CD4-positive, alpha-beta T cell treated with Interleukin-15 for 1 hour (primary cell): ENCODE measurements around the gene TMEM161A.
"Not testable (repeated sequence)": the region's sequence is repeated elsewhere in the genome, so short reads cannot be mapped to it uniquely, and the experiment has no call there.

Experiments
- DNase-seq: peaks from one replicate; pipeline ENCODE4 v3.0.0-alpha.2; 2020

The TMEM161A gene

DNA sequence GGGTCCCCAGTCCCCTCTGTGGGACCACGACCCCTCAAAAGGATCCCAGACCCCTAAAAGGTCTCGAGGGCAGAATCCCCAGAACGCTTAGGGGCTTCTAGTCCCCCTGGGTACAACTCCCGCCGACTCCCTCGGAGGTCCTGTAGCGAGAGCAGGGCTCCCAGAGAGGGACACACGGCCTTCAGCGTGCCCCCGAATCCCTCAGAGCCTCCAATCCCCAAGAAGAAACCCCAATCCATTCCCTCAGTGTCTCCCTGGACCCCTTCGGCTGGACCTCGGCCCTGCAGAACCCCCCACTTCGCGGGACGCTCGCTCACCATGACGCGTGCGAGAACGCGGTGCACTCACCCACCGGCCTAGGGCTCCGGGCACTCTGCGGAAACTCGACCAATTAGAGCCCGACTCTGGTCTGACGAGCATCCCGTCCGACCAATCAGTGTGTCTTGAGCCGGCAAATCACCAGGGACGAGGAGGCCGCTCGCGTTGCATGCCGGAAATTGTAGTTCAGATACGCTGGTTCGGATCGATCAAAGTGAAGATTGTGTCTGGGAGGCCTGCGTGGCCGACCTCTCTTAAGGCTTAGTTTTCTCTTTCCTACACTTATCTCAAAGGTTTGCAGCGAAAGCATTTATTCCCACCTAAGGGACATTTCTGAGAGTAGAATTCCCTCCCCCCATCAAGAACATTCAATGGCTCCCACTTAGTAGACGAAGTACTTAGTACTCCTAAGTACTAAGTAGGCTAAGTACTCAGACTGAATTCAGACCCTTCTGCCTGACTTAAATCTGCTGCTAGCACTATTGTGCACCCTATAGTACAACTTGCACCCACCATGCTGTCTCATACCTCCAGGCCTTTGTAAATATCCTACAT, at the start of gene TMEM161A:
TMEM161A (minus strand) TSS at position 370 of the 873 bp plus-strand sequence; CDS start at position 320, 50 bp downstream.
- DNase-seq: peak; percentile 97

GRCh38 chr19:19186742-19187141, 48.5 kb upstream of the TMEM161A start:
- no peak for DNase-seq

DNA sequence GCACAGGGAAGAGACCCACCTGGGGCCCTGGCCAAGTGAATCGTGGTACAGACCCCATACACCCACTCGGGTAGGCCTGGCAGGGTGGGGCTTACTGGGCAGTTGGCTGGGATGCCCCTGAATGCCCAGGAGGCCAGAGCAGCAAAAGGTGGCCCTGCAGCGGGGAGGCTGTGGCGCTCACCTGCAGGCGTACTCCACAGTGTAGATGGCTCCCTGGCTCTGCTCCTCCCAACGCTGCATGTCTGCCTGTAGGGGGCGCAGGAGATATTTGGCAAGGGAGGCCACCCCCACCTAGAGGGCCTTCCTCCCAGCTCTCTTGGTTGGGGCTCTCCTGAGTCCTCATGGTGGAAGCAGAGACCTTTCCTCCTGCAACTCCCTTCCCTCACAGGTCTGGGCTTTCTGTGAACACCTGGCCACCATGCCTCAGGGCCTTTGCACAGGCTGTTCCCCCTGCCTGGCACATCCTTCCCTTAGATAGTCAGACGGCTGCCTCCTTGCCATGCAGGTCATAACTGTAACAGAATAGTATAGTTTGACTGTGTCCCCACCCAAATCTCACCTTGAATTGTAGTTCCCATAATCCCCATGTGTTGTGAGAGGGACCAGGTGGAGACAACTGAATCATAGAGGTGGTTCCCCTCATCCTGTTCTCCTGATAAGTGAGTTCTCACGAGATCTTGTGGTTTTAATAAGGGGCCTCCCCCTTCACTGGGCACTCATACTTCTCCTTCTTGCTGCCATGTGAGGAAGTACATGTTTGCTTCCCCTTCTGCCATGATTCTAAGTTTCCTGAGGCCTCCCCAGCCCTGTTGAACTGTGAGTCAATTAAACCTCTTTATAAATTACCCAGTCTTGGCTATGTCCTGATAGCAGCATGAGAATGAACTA, 47.8 kb upstream of the TMEM161A start:
- DNase-seq: peak; percentile 54

DNA sequence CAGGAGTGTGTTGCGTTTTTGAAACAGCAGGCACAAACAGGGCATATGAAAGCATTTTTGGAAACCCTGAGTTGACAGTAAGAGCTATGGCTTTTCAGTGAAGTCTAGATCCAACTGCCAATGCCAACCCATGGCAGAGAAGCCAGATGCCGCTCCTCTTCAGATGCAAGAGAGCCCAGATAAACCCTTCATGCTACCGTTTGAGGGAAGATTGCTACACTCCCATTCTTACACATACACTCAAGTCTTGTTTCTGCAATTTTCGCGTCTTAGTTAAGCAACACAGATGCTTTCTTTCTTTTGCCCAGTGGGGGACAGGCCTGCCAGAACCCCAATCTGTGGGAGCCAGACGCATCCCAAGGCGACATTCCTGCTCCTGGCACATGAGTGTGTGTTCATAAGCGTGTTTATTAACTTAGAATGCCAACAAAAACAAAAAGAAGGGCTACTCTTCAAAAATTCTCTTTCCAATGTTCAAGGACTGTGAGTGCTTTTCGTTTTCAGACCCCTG, 43.3 kb upstream of the TMEM161A start:
- no peak for DNase-seq

- no peak for DNase-seq
Observed at GRCh38 chr19:19179548-19180441, 41.5 kb upstream of the TMEM161A start.

DNA sequence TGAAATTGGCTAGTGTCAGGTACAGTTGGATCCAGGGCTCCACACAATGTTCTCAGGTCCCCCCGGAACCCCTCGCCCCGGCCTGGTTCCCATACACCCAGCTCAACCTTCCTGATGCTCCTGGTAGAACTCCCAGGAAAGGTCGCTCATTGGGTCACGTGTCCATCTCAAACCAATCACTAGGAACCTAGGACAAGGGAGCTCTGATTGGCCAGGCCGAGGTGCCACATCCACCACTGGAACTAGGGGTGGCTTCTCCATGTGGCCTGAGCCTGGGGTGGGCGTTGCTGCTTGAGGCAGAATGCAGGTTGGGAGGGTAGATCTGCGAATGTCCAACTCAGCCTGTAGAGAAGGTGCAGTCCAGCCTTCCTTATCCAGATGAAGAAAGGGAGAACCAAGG, 38.7 kb upstream of the TMEM161A start:
- no peak for DNase-seq

DNA sequence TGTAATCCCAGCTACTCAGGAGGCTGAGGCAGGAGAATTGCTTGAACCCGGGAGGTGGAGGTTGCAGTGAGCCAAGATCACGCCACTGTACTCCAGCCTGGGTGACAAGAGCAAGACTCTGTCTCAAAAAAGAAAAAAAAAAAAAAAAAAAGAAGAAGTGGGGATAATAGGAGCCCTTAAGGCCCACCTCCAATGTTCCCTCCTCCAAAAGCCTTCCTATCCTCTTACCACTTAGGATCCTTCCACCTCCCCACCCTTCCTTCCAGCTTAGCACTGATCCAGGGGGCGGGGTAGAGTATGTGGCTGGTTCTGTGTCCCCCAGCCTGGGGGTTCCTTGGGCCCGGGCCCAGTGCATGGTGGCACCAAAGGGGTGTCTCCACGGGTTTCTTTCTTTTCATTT, 35.0 kb upstream of the TMEM161A start:
- DNase-seq: not testable (repeated sequence)

GRCh38 chr19:19171821-19172532, 33.7 kb upstream of the TMEM161A start:
- no peak for DNase-seq

- no peak for DNase-seq
Observed at GRCh38 chr19:19170873-19171672, 32.8 kb upstream of the TMEM161A start.

DNA sequence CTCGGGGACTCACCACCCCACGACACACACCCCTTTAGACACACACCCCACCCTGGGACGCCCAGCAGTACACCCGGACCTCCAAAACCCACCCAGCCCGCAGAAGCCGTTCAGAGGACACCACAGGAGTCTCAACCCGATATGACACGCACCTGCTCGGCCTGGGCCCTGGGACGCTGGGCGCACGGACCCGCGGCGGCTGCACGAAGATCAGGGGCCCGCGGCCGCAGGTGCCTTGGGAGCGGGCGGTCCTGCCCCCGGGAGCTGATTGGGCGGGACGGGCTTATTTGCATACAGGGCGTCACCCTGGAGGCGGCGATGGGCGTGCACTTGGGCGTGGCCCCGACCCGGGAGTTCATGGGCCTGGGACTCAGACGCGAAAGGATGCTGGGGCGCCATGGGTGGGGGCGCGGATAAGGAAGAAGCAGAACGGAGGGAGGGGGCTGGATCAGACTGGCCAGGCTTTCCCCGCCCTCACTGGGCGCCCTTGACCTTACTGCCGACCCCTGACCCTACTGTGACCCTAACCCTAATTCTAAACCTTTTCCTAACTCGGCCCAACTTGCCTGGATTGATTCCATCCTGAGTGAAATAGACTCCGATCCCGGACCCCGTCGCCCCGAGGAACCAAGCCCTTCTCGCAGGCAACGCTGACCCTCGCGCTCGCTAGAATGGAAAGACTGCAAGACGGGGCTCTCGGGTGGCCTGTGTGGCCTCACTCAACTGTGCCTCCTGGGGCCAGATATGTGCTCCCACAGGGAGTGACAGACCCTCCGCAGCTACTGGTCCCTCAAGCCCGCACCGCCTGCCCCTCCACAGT, 32.0 kb upstream of the TMEM161A start, which contains the start of gene MEF2B:
MEF2B (minus strand) TSS at position 211 of the 820 bp plus-strand sequence. CDS start 19,528 bp downstream, outside the sequence.
- DNase-seq: peak; percentile 77

- no peak for DNase-seq
Observed at GRCh38 chr19:19169236-19170052, 31.2 kb upstream of the TMEM161A start.

GRCh38 chr19:19167612-19168011, 29.3 kb upstream of the TMEM161A start:
- DNase-seq: no peak

- no peak for DNase-seq
Observed at GRCh38 chr19:19165396-19165795, 27.1 kb upstream of the TMEM161A start.

DNA sequence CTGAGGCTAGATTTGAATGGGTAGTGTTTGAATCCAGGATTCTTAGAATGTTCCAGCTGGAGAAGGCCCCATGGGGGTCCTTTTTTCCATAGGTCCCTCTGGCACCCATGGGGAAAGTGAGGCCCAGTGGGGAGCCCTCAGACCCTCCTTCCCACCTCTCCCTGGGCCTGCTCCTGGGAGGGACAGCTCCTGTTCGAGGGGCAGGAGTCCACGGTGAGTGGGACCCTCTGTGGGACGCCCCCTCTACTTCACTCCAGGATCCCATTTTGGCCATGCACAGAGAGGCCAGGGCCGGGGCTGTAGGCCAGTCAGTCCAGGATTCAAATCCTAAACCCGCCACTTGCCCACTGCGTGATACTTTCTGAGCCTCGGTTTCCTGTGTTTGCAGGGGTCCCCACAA, 24.2 kb upstream of the TMEM161A start:
- DNase-seq: no peak

GRCh38 chr19:19160461-19161035, 22.3 kb upstream of the TMEM161A start:
- DNase-seq: peak; percentile 38

DNA sequence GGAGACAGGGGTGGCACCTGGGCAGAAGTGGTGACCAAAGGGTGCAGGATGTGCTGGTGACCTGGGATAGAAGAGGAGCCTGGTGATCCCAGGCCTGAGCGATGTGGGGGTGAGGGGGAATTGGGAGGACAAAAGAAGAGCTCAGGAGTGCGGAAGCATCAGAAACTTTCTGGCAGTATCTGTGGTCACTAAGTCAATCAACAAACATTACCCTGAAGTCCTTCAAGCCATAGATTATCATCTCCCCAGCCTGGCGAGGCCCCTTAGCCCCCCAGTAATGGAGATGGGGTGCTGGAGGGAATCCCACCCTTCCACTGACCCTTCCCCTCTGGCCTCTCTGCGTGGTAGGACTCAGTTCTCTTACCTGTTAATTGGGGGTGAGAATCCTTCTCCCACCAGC, 21.3 kb upstream of the TMEM161A start:
- no peak for DNase-seq

DNA sequence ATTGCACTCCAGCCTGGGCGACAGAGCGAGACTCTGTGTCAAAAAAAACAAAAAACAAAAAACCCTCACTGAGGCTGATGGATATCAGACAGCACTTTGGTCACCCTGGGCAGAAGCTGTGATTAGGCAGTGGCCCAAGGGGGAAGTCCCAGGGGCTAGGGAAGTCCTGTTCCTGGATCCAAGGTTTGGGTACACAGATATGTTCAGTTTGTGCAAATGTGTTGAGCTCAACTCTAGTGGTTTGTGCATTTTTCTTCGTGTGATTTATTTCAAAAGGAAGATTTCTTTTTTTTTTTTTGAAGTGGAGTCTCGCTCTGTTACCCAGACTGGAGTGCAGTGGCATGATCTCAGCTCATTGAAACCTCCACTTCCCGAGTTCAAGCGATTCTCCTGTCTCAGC, 19.5 kb upstream of the TMEM161A start:
- DNase-seq: no peak

- DNase-seq: no peak
Observed at GRCh38 chr19:19155495-19156219, 17.4 kb upstream of the TMEM161A start.
